HL-60 (cell line): ENCODE data around the gene IMPACT.
A peak's percentile ranks its signal among the peaks of the same experiment; 100 is the strongest.

Experiments
- DNase-seq, 2 experiments: peaks; one replicate each; pipeline ENCODE4 v3.0.0-alpha.2; 2010 to 2020; ENCODE audit warnings: low read depth in 1 of 2, low spot score in 1 of 2
- H3K27ac ChIP-seq: fragments of 250-450 bp; sonication (Bioruptor Pico); replicated peaks from 2 replicates; pipeline ENCODE4 v1.5.1; 2020; ENCODE audit warnings: mild to moderate bottlenecking, moderate library complexity
- H3K27me3 ChIP-seq: fragments of 250-450 bp; sonication (Bioruptor Pico); 2 replicates; pipeline ENCODE4 v1.5.1; 2021; ENCODE audit warnings: mild to moderate bottlenecking, moderate library complexity; ENCODE audit not compliant: insufficient read depth, poor library complexity, severe bottlenecking
- H3K4me3 ChIP-seq: replicated peaks from 2 replicates; pipeline ENCODE4 v1.5.1; 2011; ENCODE audit warnings: mild to moderate bottlenecking, control low read depth, low read length; ENCODE audit not compliant: insufficient read depth
- CTCF ChIP-seq: IDR thresholded peaks from one replicate; pipeline ENCODE4 v1.5.1; 2011; ENCODE audit warnings: low read length, control low read depth, inconsistent platforms; ENCODE audit not compliant: insufficient read depth
- GABPA ChIP-seq: IDR thresholded peaks from 2 replicates; pipeline ENCODE4 v1.6.1; 2012; ENCODE audit warnings: low read depth
- POLR2AphosphoS5 ChIP-seq: IDR thresholded peaks from 2 replicates; pipeline ENCODE4 v1.6.1; 2012; ENCODE audit warnings: low read depth
- REST ChIP-seq: IDR thresholded peaks from 2 replicates; pipeline ENCODE4 v1.6.1; 2012; ENCODE audit warnings: low read depth; ENCODE audit not compliant: insufficient replicate concordance
- SPI1 ChIP-seq: IDR thresholded peaks from 2 replicates; pipeline ENCODE4 v1.6.1; 2012; ENCODE audit warnings: low read depth, mild to moderate bottlenecking, borderline replicate concordance

The IMPACT gene

GRCh38 chr18:24456549-24456948 lies 30.1 kb downstream of the IMPACT start:
- no peak overlapping the region for H3K4me3 ChIP-seq
- DNase-seq, result no peak
- H3K27ac ChIP-seq, result no peak overlapping the region
- H3K27me3 ChIP-seq, result no peaks in the 10 kb centered on the region
- TF ChIP-seq CTCF (no peak), SPI1 (no peak), POLR2AphosphoS5 (no peak)

GRCh38 chr18:24459772-24460171 lies 33.3 kb downstream of the IMPACT start:
- Histone ChIP-seq H3K27ac (peak overlapping the region; percentile 65), H3K27me3 (no peaks in the 10 kb centered on the region), H3K4me3 (no peak overlapping the region)
- DNase-seq, result peak; percentile 55 to 72
- TF ChIP-seq REST, result no peak
- no peak for TF ChIP-seq GABPA
- TF ChIP-seq SPI1, result no peak
- TF ChIP-seq CTCF, result no peak
- TF ChIP-seq POLR2AphosphoS5, result no peak

- Histone ChIP-seq H3K27me3 (no peaks in the 10 kb centered on the region), H3K4me3 (peak within 1 kb of the TSS; percentile 8; the same call in 1 of the 2 replicates), H3K27ac (peak within 1 kb of the TSS; percentile 65)
- no peak for DNase-seq
- TF ChIP-seq GABPA, result no peak
These were observed 33.9 kb downstream of the IMPACT start, which contains the start of gene HRH4 for GRCh38 chr18:24460388-24460787. Gene HRH4, plus strand, starts transcription at chr18:24460637. Its CDS starts 92 bp downstream, at chr18:24460729.

GRCh38 chr18:24461996-24462395 lies 35.5 kb downstream of the IMPACT start:
- no peak for TF ChIP-seq POLR2AphosphoS5
- DNase-seq, result no peak

GRCh38 chr18:24462838-24463775 lies 36.6 kb downstream of the IMPACT start:
- no peak for TF ChIP-seq CTCF
- TF ChIP-seq POLR2AphosphoS5, result no peak
- TF ChIP-seq SPI1, result no peak
- no peak for TF ChIP-seq GABPA
- no peak for TF ChIP-seq REST
- H3K27me3 ChIP-seq, result no peaks in the 10 kb centered on the region
- DNase-seq, result no peak
- H3K4me3 ChIP-seq, result no peak overlapping the region
- H3K27ac ChIP-seq, result no peak overlapping the region; the same call in 1 of the 2 replicates

More at GRCh38 chr18:24461996-24462395, 35.5 kb downstream of the IMPACT start:
- Histone ChIP-seq H3K4me3 (no peak overlapping the region), H3K27ac (no peak overlapping the region; the same call in 1 of the 2 replicates), H3K27me3 (no peaks in the 10 kb centered on the region)
